Measurements from ENCODE around the gene ATG16L2. TPM values are rescaled to one million over a fixed set of nuclear protein-coding genes. Genes with fewer than 3 reads are reported as not detected.
A peak's percentile ranks its signal among the peaks of the same experiment; 100 is the strongest.
"Not testable (repeated sequence)": the region's sequence is repeated elsewhere in the genome, so short reads cannot be mapped to it uniquely, and the experiment has no call there.

The ATG16L2 gene
- total RNA-seq, 1 donor from 2014 or later, result 44.0 TPM

GRCh38 chr11:72793425-72794367 lies 20.5 kb upstream of the ATG16L2 start, which contains the start of gene STARD10:
Gene STARD10, minus strand, starts transcription at chr11:72794047. Its CDS starts 12,866 bp downstream, at chr11:72781181.
- H3K27me3 Mint-ChIP-seq (ENCODE audit: low read depth), result no peaks in the 10 kb centered on the region
- peak; percentile 94 to 97 for DNase-seq (ENCODE audit: low spot score in 2 of 2, unreplicated experiment in 2 of 2)
- H3K27ac Mint-ChIP-seq, result peak within 1 kb of the TSS; percentile 99
- TF ChIP-seq CTCF (IDR thresholded peaks at IDR 0.05; ENCODE audit: unreplicated experiment), result peak; percentile 98
- H3K4me1 Mint-ChIP-seq, result peaks cover 19% of the 10 kb centered on the region
- no peaks in the 10 kb centered on the region for H3K9me3 Mint-ChIP-seq
- H3K4me3 Mint-ChIP-seq, result peak within 1 kb of the TSS; percentile 97
- no peaks in the 10 kb centered on the region for H3K36me3 Mint-ChIP-seq

- no peaks in the 10 kb centered on the region for H3K27me3 Mint-ChIP-seq (ENCODE audit: low read depth)
- no peak for TF ChIP-seq CTCF (IDR thresholded peaks at IDR 0.05; ENCODE audit: unreplicated experiment)
- H3K4me1 Mint-ChIP-seq, result peaks cover 13% of the 10 kb centered on the region
- no peaks in the 10 kb centered on the region for H3K36me3 Mint-ChIP-seq
- DNase-seq (ENCODE audit: low spot score in 2 of 2, unreplicated experiment in 2 of 2), result no peak
- no peaks in the 10 kb centered on the region for H3K9me3 Mint-ChIP-seq
- H3K27ac Mint-ChIP-seq, result peak overlapping the region; percentile 67
- no peak overlapping the region for H3K4me3 Mint-ChIP-seq
Measured at GRCh38 chr11:72798361-72798760, 15.8 kb upstream of the ATG16L2 start.

GRCh38 chr11:72799441-72799840 lies 14.8 kb upstream of the ATG16L2 start:
- Mint-ChIP-seq H3K4me3 (no peak overlapping the region), H3K4me1 (peaks cover 7% of the 10 kb centered on the region), H3K27me3 (ENCODE audit: low read depth) (no peaks in the 10 kb centered on the region), H3K9me3 (no peaks in the 10 kb centered on the region), H3K36me3 (no peaks in the 10 kb centered on the region), H3K27ac (no peak overlapping the region)
- no peak for DNase-seq (ENCODE audit: low spot score in 2 of 2, unreplicated experiment in 2 of 2)
- no peak for TF ChIP-seq CTCF (IDR thresholded peaks at IDR 0.05; ENCODE audit: unreplicated experiment)

GRCh38 chr11:72802822-72803221 lies 11.4 kb upstream of the ATG16L2 start:
- no peak overlapping the region for H3K27ac Mint-ChIP-seq
- no peaks in the 10 kb centered on the region for H3K27me3 Mint-ChIP-seq (ENCODE audit: low read depth)
- H3K4me1 Mint-ChIP-seq, result peaks cover 2% of the 10 kb centered on the region
- H3K9me3 Mint-ChIP-seq, result no peaks in the 10 kb centered on the region
- TF ChIP-seq CTCF (IDR thresholded peaks at IDR 0.05; ENCODE audit: unreplicated experiment), result no peak
- H3K4me3 Mint-ChIP-seq, result no peak overlapping the region
- no peak for DNase-seq (ENCODE audit: low spot score in 2 of 2, unreplicated experiment in 2 of 2)
- H3K36me3 Mint-ChIP-seq, result no peaks in the 10 kb centered on the region

GRCh38 chr11:72805216-72805615 lies 9.0 kb upstream of the ATG16L2 start:
- Mint-ChIP-seq H3K9me3 (no peaks in the 10 kb centered on the region), H3K27me3 (ENCODE audit: low read depth) (no peaks in the 10 kb centered on the region), H3K36me3 (peaks cover 7% of the 10 kb centered on the region), H3K27ac (no peak overlapping the region), H3K4me1 (no peaks in the 10 kb centered on the region), H3K4me3 (no peak overlapping the region)
- no peak for DNase-seq (ENCODE audit: low spot score in 2 of 2, unreplicated experiment in 2 of 2)
- TF ChIP-seq CTCF (IDR thresholded peaks at IDR 0.05; ENCODE audit: unreplicated experiment), result no peak

GRCh38 chr11:72806378-72806777 lies 7.8 kb upstream of the ATG16L2 start:
- not testable (repeated sequence) for DNase-seq (ENCODE audit: low spot score in 2 of 2, unreplicated experiment in 2 of 2); H3K4me3 Mint-ChIP-seq; H3K27ac Mint-ChIP-seq; H3K4me1 Mint-ChIP-seq; H3K27me3 Mint-ChIP-seq (ENCODE audit: low read depth); H3K9me3 Mint-ChIP-seq
- peaks cover 12% of the 10 kb centered on the region for H3K36me3 Mint-ChIP-seq
